DLD1 (cell line): ENCODE results near the gene SLC5A2.
"Not testable (repeated sequence)": the region's sequence is repeated elsewhere in the genome, so short reads cannot be mapped to it uniquely, and the experiment has no call there.

Experiments used
- in situ Hi-C: cut with HindIII; loops from 2 replicates; pipeline ENCODE4 v1.10.0; 2017; ENCODE audit warnings: low sequenced_read_pairs

SLC5A2 gene

GRCh38 chr16:31483081-31483480, at the start of gene SLC5A2:
TSS of gene SLC5A2 (plus strand) at chr16:31483123. CDS start at chr16:31483137, 14 bp downstream.
- in situ Hi-C loops = no loop called here

DNA sequence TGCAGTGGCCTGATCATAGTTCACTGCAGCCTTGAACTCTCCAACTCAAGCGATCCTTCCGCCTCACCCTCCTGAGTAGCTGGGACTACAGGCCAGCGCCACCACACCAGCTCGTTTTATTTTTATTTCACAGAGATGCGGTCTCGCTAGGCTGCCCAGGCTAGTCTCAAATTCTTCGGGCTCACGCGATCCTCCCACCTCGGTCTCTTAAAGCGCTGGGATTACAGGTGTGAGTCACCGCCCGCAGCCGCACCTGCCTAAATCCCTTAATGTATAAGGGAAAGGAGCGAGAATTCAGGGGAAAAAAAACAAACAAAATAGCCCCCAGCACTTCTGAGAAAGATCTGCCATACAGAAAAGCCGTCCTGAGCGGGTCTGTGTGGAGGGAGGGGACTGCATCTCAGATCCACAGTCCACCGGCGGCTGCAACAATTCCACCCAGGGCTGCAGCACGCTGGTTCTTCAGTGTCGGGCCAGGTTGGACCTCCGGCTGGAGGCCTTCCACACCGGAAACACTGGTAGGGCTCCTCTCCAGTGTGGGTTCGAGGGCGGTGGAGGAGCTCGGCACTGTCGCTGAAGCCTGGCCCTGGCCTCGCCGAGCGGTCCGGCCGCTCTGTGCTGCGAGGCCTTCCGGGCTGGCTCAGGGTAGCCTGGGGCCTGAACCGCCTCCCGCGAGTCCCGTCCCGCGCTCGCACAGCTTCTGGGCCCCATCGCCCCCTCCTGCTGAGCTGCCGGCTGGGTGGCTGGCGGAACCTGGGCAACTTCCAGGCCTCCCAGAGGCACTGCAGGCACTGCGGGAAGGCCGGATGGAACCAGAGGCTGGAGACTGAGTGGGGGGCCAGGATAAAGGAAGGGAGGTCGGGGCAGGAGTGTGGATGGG, 47.3 kb upstream of the SLC5A2 start:
- in situ Hi-C loops = no loop called here

DNA sequence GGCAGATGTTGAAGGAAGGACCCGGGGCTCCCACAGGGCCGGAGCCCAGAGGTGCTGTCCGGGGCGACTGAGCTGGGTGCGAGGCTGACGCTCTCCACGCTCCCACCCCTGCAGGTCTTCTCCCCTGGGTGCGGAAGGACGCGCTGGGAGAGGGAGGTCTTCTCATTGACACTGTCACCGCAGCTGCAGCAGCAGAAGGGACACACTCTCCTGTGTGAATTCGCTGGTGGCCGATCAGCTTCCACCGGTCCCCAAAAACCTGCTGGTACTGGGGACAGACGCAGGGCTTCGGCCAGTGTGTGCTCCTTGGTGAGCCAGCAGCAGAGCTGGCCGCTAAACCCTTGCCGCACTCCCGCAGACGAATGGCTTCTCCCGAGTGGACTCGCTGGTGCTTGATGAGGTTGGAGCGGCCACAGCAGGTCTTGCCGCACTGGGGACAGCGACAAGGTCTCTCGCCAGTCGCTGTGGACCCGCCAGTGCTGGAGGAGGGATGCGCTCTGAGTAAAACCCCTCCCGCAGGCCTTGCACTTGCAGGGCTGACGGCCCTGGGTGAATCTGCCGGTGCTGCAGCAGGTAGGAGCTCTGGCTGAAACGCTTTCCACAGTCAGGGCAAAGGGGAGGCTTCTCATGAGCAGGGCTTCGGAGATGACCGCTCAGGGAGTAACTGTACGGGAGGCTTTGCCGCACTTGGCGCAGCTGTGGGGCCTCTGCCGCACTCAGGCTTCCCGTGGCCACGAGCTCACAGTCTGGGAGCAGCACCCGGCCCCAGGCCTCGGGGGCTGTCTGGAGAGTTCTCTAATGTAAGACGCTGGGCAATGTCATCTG, 46.5 kb upstream of the SLC5A2 start:
- in situ Hi-C loops = no loop called here

- in situ Hi-C loops = no loop called here
Observed at GRCh38 chr16:31438414-31438813, 44.5 kb upstream of the SLC5A2 start.

GRCh38 chr16:31439023-31439422, 43.9 kb upstream of the SLC5A2 start:
- in situ Hi-C loops = not testable (repeated sequence)

DNA sequence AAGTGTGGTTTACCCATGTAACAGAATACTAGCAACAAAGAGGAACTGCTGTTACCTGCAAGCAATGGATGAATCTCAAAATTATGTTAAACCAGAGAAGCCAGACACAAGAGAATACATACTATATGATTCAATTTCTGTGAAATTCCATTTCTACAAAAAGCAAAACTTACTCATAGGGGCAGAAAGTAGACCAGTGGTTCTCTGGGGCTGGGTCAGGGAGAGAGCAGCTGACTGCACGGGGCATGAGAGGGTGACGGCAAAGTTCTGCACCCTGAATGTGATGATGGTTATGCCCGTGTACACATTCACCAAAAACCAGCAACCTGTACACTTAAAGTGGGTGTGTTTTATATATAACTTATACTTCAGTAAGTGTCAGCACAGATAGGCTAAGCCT, 43.4 kb upstream of the SLC5A2 start:
- in situ Hi-C loops = no loop called here

- in situ Hi-C loops = no loop called here
Observed at GRCh38 chr16:31440516-31441184, 42.3 kb upstream of the SLC5A2 start.

GRCh38 chr16:31441956-31442355, 41.0 kb upstream of the SLC5A2 start:
- in situ Hi-C loops = no loop called here

GRCh38 chr16:31445931-31446330, 37.0 kb upstream of the SLC5A2 start:
- in situ Hi-C loops = not testable (repeated sequence)

DNA sequence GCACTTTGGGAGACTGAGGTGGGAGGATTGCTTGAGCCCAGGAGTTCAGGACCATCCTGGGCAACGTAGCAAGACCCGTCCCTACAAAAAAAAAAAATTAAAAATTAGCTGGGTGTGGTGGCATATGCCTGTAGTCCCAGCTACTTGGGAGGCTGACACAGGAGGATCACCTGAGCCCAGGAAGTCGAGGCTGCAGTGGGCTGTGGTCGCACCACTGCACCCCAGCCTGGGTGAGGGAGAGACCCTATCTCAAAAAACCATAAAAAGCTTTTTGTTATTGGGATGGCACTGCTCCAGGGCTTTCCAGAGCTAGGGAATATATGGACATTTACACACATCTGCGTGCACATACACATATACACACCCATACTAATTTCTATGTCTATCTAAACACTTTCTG, 31.7 kb upstream of the SLC5A2 start:
- in situ Hi-C loops = no loop called here

DNA sequence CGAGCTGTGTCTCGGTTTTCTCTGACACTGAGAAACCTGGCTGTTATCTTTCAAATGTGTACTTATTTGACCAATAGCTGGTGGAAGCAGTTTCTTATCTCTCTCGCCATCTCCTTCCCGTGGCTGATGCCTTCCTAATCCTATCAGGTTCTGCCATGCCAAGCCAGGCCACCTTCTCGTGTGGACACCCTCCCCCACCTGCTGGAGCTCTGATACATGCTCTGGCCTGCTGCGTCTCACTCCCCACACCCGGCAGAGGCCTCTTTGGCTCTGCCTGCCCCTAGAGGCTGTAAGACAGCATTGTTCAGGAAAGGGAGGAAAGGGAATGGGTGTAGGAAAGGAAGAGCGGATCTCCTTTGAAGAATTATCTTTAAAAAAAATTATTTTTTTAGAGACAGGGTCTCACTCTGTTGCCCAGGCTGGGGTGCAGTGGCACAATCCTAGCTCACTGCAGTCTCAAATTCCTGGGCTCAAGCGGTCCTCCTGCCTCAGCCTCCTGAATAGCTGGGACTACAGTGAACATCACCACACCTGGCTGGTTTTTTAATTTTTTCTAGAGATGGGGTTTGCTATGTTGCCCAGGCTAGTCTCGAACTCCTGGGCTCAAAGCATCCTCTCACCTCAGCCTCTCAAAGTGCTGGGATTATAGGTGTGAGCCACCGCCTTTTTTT, 31.1 kb upstream of the SLC5A2 start:
- in situ Hi-C loops = no loop called here

GRCh38 chr16:31452631-31453106, 30.3 kb upstream of the SLC5A2 start:
- in situ Hi-C loops = no loop called here

- in situ Hi-C loops = no loop called here
Observed at GRCh38 chr16:31453255-31454204, 29.4 kb upstream of the SLC5A2 start.

DNA sequence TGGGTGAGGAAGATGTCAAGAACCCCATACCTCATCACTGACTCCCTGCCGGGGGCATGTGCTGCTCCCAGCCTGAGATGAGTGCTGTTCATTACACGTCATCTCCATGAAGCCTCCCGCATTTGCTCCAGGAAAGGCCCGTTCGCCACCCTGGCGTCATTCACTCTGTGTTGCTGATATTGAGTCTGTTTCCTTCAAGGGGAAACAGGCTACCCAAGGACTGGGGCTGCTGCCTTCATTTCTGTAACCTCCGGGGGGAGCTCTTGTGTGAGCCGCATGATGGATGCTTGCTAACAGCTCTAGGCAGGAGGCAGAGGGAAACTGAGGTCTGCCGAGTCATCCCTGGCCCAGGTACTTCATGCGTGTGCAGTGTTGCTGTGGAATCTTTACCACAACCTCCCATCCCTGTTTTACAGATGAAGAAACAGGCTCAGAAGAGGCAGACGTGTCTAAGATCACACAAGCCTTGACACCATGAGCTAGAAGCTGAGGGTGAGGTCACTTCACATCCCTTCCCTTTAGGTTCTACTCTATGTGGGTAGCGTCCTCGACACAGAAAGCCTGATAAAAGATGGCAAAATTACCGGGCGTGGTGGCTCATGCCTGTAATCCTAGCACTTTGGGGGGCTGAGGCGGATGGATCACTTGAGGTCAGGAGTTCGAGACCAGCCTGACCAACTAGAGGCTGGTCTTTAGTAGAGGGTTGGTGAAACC, 27.2 kb upstream of the SLC5A2 start:
- in situ Hi-C loops = no loop called here

- in situ Hi-C loops = no loop called here
Observed at GRCh38 chr16:31456988-31457360, 25.9 kb upstream of the SLC5A2 start.

DNA sequence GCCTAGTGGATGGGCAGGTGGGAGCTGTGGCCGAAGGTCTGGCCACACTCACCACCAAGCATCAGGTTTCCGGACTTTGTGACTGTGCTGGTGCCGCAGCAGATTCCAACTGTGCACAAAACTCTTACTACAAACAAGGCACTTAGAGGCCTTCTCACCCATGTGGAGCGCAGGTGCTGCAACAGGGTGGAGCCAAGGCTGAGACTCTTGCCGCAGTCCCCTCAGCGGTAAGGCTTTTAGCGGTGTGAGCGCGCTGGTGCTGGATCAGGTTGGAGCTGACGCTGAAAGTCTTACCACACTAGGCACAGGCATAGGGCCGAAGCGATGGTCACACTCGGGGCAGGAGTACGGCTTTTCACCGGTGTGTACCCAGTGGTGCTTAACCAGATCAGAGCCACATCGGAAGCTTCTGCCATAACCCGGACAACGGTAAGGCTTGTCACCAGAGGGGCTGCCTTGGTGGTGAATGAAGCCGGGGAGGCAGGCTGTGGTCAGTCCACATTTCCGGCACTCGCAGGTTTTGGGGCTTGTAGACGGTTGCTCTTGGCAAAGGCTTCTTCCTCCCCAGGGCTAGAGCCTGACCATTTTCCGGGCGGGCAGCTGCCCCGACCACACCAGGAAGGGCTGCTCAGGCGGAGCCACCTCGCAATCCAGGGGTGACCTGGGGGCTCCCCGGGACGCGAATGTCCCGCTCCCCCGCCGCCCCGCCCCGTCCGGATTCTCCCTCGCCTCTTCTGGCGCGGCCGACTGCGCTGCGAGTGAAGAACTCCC, 24.7 kb upstream of the SLC5A2 start:
- in situ Hi-C loops = no loop called here

DNA sequence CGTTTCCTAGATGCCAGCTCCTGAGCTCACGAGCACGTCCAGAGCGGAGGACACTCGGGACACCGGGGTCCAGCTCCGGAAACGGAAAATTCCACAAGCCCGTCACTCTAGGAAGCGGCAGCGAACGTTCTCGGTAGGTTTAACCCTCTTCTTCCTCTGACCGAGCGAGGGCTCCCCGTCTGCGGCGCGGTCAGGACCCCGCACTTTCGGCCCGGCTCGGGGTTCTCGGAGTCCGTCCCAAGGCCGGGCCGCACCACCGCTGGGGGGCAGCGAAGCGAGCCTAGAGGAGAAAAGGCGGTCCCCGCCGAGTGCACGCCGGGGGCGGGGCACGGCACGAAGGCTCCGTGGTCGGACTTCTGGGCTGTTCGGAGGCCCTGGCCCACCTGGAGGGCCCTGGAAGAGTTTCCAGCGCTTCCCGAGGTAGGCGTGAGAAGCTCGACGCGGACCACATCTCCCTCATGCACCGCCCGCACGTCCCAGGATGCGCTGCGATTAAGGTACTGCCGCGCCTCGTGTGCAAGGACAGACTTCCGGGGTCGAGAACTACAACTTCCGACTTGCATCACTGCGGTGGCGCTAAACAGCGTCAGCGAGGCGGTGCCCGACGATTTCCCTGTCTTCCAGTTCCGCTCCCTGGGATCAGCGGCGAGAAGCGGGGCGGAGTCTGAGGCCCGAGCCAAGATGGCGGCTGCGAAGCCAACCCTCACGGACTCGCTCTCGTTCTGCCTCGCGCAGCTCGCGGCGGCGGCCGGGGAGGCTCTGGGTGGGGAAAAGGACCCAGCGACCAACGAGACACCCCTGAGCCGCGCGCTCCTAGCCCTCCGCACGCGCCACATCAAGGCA, 23.9 kb upstream of the SLC5A2 start, which contains the start of gene ARMC5:
ARMC5 (plus strand) TSS at position 658 of the 843 bp plus-strand sequence; CDS start at position 682, 24 bp downstream.
- in situ Hi-C loops = no loop called here
